Subcutaneous abdominal adipose tissue (tissue), 5 donors: ENCODE data around the gene PLAAT2.

ENCODE experiments used
- H3K27ac ChIP-seq: one replicate; pipeline ENCODE4 v1.7.0; 2013; ENCODE audit warnings: low read depth, mild to moderate bottlenecking, inconsistent platforms, low read length, moderate library complexity
- H3K27me3 ChIP-seq, 5 donors: one replicate each; pipeline ENCODE4 v1.7.0; 2013; ENCODE audit warnings: low read length in 5 of 5, inconsistent platforms in 1 of 5; ENCODE audit not compliant: control insufficient read depth in 5 of 5, insufficient read depth in 4 of 5
- H3K36me3 ChIP-seq, 5 donors: one replicate each; pipeline ENCODE4 v1.7.0; 2013; ENCODE audit warnings: low read length in 5 of 5; ENCODE audit not compliant: control insufficient read depth in 5 of 5, insufficient read depth in 5 of 5
- H3K4me1 ChIP-seq, 5 donors: one replicate each; pipeline ENCODE4 v1.7.0; 2013; ENCODE audit warnings: low read length in 5 of 5, mild to moderate bottlenecking in 3 of 5, moderate library complexity in 1 of 5; ENCODE audit not compliant: control insufficient read depth in 5 of 5, insufficient read depth in 5 of 5
- H3K4me3 ChIP-seq, 5 donors: one replicate each; pipeline ENCODE4 v1.7.0; 2013; ENCODE audit warnings: low read length in 5 of 5, low read depth in 1 of 5
- H3K9ac ChIP-seq, 5 donors: one replicate each; pipeline ENCODE4 v1.7.0; 2013; ENCODE audit warnings: low read length in 5 of 5, mild to moderate bottlenecking in 4 of 5, moderate library complexity in 3 of 5
- H3K9me3 ChIP-seq, 5 donors: one replicate each; pipeline ENCODE4 v1.7.0; 2013; ENCODE audit warnings: low read length in 5 of 5; ENCODE audit not compliant: control insufficient read depth in 5 of 5
- donor health status: healthy.
- donor health status: healthy.
- donor health status: healthy.
- donor health status: healthy.
- donor health status: healthy.

Gene PLAAT2

GRCh38 chr11:63527667-63528066 lies 35.5 kb downstream of the PLAAT2 start:
- Histone ChIP-seq H3K36me3 (peaks cover 0 to 4% (median 0%) of the 10 kb centered on the region in 5 donors), H3K27me3 (no peaks in the 10 kb centered on the region), H3K27ac (no peak overlapping the region), H3K4me3 (no peak overlapping the region), H3K9ac (no peak overlapping the region), H3K9me3 (peaks cover 0 to 3% (median 0%) of the 10 kb centered on the region in 5 donors), H3K4me1 (peaks cover 0 to 5% (median 4%) of the 10 kb centered on the region in 5 donors)

GRCh38 chr11:63523151-63523550 lies 40.0 kb downstream of the PLAAT2 start:
- no peak overlapping the region for H3K27ac ChIP-seq
- no peak overlapping the region for H3K4me3 ChIP-seq
- no peaks in the 10 kb centered on the region for H3K4me1 ChIP-seq
- peaks cover 0 to 8% (median 0%) of the 10 kb centered on the region in 5 donors for H3K36me3 ChIP-seq
- no peaks in the 10 kb centered on the region for H3K27me3 ChIP-seq
- peaks cover 0 to 3% (median 0%) of the 10 kb centered on the region in 5 donors for H3K9me3 ChIP-seq
- H3K9ac ChIP-seq: no peak overlapping the region

- Histone ChIP-seq H3K9ac (no peak overlapping the region), H3K4me1 (no peaks in the 10 kb centered on the region), H3K4me3 (no peak overlapping the region), H3K27ac (no peak overlapping the region), H3K9me3 (peaks cover 0 to 3% (median 0%) of the 10 kb centered on the region in 5 donors), H3K27me3 (no peaks in the 10 kb centered on the region), H3K36me3 (peaks cover 0 to 15% (median 0%) of the 10 kb centered on the region in 5 donors)
Measured at GRCh38 chr11:63521896-63522295, 41.3 kb downstream of the PLAAT2 start.

- no peaks in the 10 kb centered on the region for H3K4me1 ChIP-seq
- no peak overlapping the region for H3K27ac ChIP-seq
- H3K9me3 ChIP-seq: peaks cover 0 to 3% (median 0%) of the 10 kb centered on the region in 5 donors
- no peak overlapping the region for H3K9ac ChIP-seq
- H3K27me3 ChIP-seq: no peaks in the 10 kb centered on the region
- H3K4me3 ChIP-seq: no peak overlapping the region
- H3K36me3 ChIP-seq: peaks cover 0 to 15% (median 9%) of the 10 kb centered on the region in 5 donors
Measured at GRCh38 chr11:63520606-63521170, 42.5 kb downstream of the PLAAT2 start.

DNA sequence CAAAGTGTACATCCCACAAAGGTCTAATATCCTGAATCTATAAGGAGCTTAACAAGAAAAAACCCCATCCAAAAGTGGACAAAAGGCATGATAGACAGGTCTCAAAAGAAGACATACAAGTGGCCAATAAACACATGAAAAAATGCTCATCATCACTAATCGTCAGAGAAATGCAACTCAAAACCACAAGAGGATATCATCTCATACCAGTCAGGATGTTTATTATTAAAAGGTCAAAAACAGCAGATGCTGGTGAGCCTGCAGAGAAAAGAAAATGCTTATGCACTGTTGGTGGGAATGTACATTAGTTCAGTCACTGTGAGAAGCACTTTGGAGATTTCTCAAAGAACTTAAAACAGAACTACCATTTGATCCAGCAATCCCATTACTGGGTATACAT lies 44.6 kb downstream of the PLAAT2 start:
- Histone ChIP-seq H3K9ac (no peak overlapping the region), H3K27me3 (no peaks in the 10 kb centered on the region), H3K36me3 (peaks cover 0 to 15% (median 10%) of the 10 kb centered on the region in 5 donors), H3K4me1 (no peaks in the 10 kb centered on the region), H3K27ac (no peak overlapping the region), H3K4me3 (no peak overlapping the region), H3K9me3 (no peaks in the 10 kb centered on the region)

GRCh38 chr11:63517156-63517555 lies 46.0 kb downstream of the PLAAT2 start:
- H3K4me1 ChIP-seq: peaks cover 0 to 7% (median 1%) of the 10 kb centered on the region in 5 donors
- H3K9ac ChIP-seq: no peak overlapping the region
- H3K27me3 ChIP-seq: no peaks in the 10 kb centered on the region
- no peak overlapping the region for H3K27ac ChIP-seq
- H3K9me3 ChIP-seq: no peaks in the 10 kb centered on the region
- no peak overlapping the region for H3K4me3 ChIP-seq
- H3K36me3 ChIP-seq: peaks cover 0 to 23% (median 10%) of the 10 kb centered on the region in 5 donors

DNA sequence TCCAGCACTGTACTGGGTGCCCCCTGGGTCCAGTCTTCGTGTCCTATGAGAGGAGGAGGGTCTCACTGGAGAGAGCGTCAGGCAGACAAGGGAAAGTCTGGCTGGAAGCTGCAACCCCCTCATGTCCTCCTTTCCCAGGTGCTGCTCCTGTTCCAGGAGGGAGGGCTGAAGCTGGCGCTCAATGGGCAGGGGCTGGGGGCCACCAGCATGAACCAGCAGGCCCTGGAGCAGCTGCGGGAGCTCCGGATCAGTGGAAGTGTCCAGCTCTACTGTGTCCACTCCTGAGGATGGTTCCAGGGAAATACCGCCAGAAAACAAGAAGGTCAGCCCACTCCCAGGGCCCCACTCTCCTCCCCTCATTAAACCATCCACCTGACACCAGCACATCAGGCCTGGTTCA lies 47.1 kb downstream of the PLAAT2 start:
- no peaks in the 10 kb centered on the region for H3K9me3 ChIP-seq
- no peak overlapping the region for H3K4me3 ChIP-seq
- H3K27me3 ChIP-seq: no peaks in the 10 kb centered on the region
- peaks cover 0 to 33% (median 13%) of the 10 kb centered on the region in 5 donors for H3K36me3 ChIP-seq
- H3K27ac ChIP-seq: no peak overlapping the region
- peaks cover under 1 to 17% (median 10%) of the 10 kb centered on the region in 5 donors for H3K4me1 ChIP-seq
- no peak overlapping the region for H3K9ac ChIP-seq

GRCh38 chr11:63512816-63513215 lies 50.4 kb downstream of the PLAAT2 start:
- Histone ChIP-seq H3K9me3 (no peaks in the 10 kb centered on the region), H3K27me3 (no peaks in the 10 kb centered on the region), H3K9ac (no peak overlapping the region), H3K27ac (no peak overlapping the region), H3K4me3 (no peak overlapping the region), H3K4me1 (peaks cover 10 to 50% (median 42%) of the 10 kb centered on the region in 5 donors), H3K36me3 (peaks cover 0 to 50% (median 19%) of the 10 kb centered on the region in 5 donors)

GRCh38 chr11:63511048-63511748 lies 52.0 kb downstream of the PLAAT2 start:
- Histone ChIP-seq H3K4me1 (peaks cover 10 to 66% (median 57%) of the 10 kb centered on the region in 5 donors), H3K9me3 (no peaks in the 10 kb centered on the region), H3K27me3 (no peaks in the 10 kb centered on the region), H3K4me3 (peak overlapping the region in 1 of 5 donors; percentile 2), H3K27ac (peak overlapping the region; percentile 93), H3K9ac (peak overlapping the region in 3 of 5 donors; percentile 16 to 32 (median 21)), H3K36me3 (peaks cover 0 to 44% (median 17%) of the 10 kb centered on the region in 5 donors)

DNA sequence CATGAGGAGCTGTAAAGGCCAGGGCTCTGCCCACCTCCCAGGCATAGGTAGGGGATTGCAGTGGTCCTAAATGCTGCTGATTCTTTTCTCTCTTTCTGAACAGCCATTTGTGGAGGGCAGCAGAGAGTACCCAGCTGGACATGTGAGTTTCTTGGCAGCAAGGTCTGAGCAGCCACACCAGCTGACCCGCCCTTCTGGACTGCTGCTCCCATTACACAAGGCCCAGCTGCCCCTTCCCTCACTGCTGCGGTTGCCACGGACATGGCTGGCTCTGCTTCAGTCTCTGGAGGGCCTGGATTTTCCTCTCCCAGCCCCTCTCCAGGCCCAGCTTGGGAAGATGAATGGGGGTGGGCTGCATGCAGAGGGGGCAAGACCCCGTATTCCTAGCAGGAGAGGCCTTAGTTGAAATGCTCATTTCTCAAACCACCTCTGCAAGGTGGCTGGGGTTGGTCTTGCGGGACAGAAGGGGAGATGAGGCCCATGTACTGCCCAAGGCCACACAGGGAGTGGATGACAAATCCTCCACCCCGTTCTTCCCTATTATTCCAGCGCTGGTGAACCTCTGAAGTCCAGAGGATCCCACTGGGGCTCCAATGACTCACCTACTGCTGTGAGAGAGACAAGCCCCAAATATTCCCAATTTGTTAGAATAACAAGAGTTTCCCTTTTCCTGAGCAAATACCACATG lies 52.7 kb downstream of the PLAAT2 start:
- Histone ChIP-seq H3K27ac (peak overlapping the region; percentile 93), H3K4me3 (peak overlapping the region in 1 of 5 donors; percentile 2), H3K9ac (peak overlapping the region in 2 of 5 donors; percentile 32 to 61)

More for the DNA sequence above, 52.7 kb downstream of the PLAAT2 start:
- Histone ChIP-seq H3K36me3 (peaks cover 0 to 41% (median 15%) of the 10 kb centered on the region in 5 donors), H3K9me3 (no peaks in the 10 kb centered on the region), H3K27me3 (no peaks in the 10 kb centered on the region), H3K4me1 (peaks cover 10 to 72% (median 63%) of the 10 kb centered on the region in 5 donors)
